Astrocyte (in vitro differentiated cells and primary cell): ENCODE data around the gene PTPRD. TPM values are rescaled to one million over a fixed set of nuclear protein-coding genes. Genes with fewer than 3 reads are reported as not detected.
"Not testable (repeated sequence)": the region's sequence is repeated elsewhere in the genome, so short reads cannot be mapped to it uniquely, and the experiment has no call there.

ENCODE experiments used
- DNase-seq: peaks from one replicate; pipeline ENCODE4 v3.0.0-alpha.2; 2010; ENCODE audit warnings: low read depth
- FAIRE-seq: peaks from 2 replicates; lab custom pipeline; 2011; peaks lifted over from hg19 to GRCh38; lab: Jason Lieb, UNC
- H2AFZ ChIP-seq: 2 replicates; pipeline ENCODE4 v1.6.0; 2012; ENCODE audit warnings: low read depth, low read length, inconsistent platforms
- H3K27ac ChIP-seq: 2 replicates; pipeline ENCODE4 v1.5.1; 2011; ENCODE audit warnings: low read depth, low read length, inconsistent platforms
- H3K27me3 ChIP-seq: 2 replicates; pipeline ENCODE4 v1.6.0; 2011; ENCODE audit warnings: low read length, inconsistent platforms; ENCODE audit not compliant: insufficient read depth
- H3K36me3 ChIP-seq: 2 replicates; pipeline ENCODE4 v1.5.1; 2011; ENCODE audit warnings: low read length, inconsistent platforms; ENCODE audit not compliant: insufficient read depth
- H3K4me1 ChIP-seq: 2 replicates; pipeline ENCODE4 v1.5.1; 2011; ENCODE audit warnings: low read length, inconsistent platforms; ENCODE audit not compliant: insufficient read depth
- H3K4me2 ChIP-seq: 2 replicates; pipeline ENCODE4 v1.6.0; 2012; ENCODE audit warnings: low read length, inconsistent platforms
- H3K4me3 ChIP-seq: 2 replicates; pipeline ENCODE4 v1.5.1; 2011; ENCODE audit warnings: low read depth, mild to moderate bottlenecking, low read length, inconsistent platforms; ENCODE audit not compliant: insufficient read depth
- H3K79me2 ChIP-seq: 2 replicates; pipeline ENCODE4 v1.6.0; 2012; ENCODE audit warnings: mild to moderate bottlenecking, low read length, inconsistent platforms; ENCODE audit not compliant: insufficient read depth
- H3K9ac ChIP-seq: 2 replicates; pipeline ENCODE4 v1.6.0; 2012; ENCODE audit warnings: mild to moderate bottlenecking, low read length, inconsistent platforms
- H3K9me3 ChIP-seq: 2 replicates; pipeline ENCODE4 v1.5.1; 2012; ENCODE audit warnings: low read depth, mild to moderate bottlenecking, low read length, inconsistent platforms; ENCODE audit not compliant: insufficient read depth
- H4K20me1 ChIP-seq: 2 replicates; pipeline ENCODE4 v1.6.0; 2012; ENCODE audit warnings: low read length, inconsistent platforms; ENCODE audit not compliant: insufficient read depth
- H3K27ac Mint-ChIP-seq: one replicate; pipeline ENCODE4 v1.8.0; 2021; ENCODE audit warnings: mild to moderate bottlenecking, mixed read lengths; ENCODE audit not compliant: unreplicated experiment
- H3K27me3 Mint-ChIP-seq: one replicate; pipeline ENCODE4 v1.8.0; 2021; ENCODE audit warnings: low read depth, mixed read lengths; ENCODE audit not compliant: unreplicated experiment
- H3K36me3 Mint-ChIP-seq: one replicate; pipeline ENCODE4 v1.8.0; 2021; ENCODE audit warnings: low read depth, mixed read lengths; ENCODE audit not compliant: unreplicated experiment
- H3K4me1 Mint-ChIP-seq: one replicate; pipeline ENCODE4 v1.8.0; 2021; ENCODE audit warnings: low read depth, mixed read lengths; ENCODE audit not compliant: unreplicated experiment
- H3K4me3 Mint-ChIP-seq: one replicate; pipeline ENCODE4 v1.8.0; 2021; ENCODE audit warnings: mild to moderate bottlenecking, moderate library complexity, mixed read lengths; ENCODE audit not compliant: unreplicated experiment
- H3K9me3 Mint-ChIP-seq: one replicate; pipeline ENCODE4 v1.8.0; 2021; ENCODE audit warnings: mild to moderate bottlenecking, mixed read lengths; ENCODE audit not compliant: unreplicated experiment
- CTCF ChIP-seq: IDR thresholded peaks from 2 replicates; pipeline ENCODE4 v1.5.1; 2011; ENCODE audit warnings: low read depth, mild to moderate bottlenecking, inconsistent platforms, low read length, moderate library complexity; ENCODE audit not compliant: insufficient read depth
- EZH2 ChIP-seq: IDR thresholded peaks from 2 replicates; pipeline ENCODE4 v1.6.1; 2012; ENCODE audit warnings: mild to moderate bottlenecking, low read length, inconsistent platforms; ENCODE audit not compliant: insufficient read depth
- total RNA-seq: library from RNA; stranded (reverse); gene quantifications from 2 replicates; pipeline ENCODE4 v1.2.1, GENCODE V29; 2021

The PTPRD gene
- total RNA-seq, 1 donor from 2014 or later: 88.1 TPM

- Histone ChIP-seq H2AFZ (no peak overlapping the region), H4K20me1 (no peaks in the 10 kb centered on the region), H3K27me3 (no peaks in the 10 kb centered on the region), H3K9ac (no peak overlapping the region), H3K79me2 (no peaks in the 10 kb centered on the region), H3K4me3 (no peak overlapping the region), H3K9me3 (no peaks in the 10 kb centered on the region), H3K4me1 (no peaks in the 10 kb centered on the region), H3K27ac (no peak overlapping the region), H3K4me2 (no peak overlapping the region), H3K36me3 (no peaks in the 10 kb centered on the region)
- peaks cover 2% of the 10 kb centered on the region for H3K9me3 Mint-ChIP-seq
- FAIRE-seq (no peak), DNase-seq (no peak)
- no peak for TF ChIP-seq EZH2
- TF ChIP-seq CTCF: no peak
- no peaks in the 10 kb centered on the region for H3K4me1 Mint-ChIP-seq
- H3K27me3 Mint-ChIP-seq: no peaks in the 10 kb centered on the region
- H3K27ac Mint-ChIP-seq: no peak overlapping the region
- H3K4me3 Mint-ChIP-seq: no peak overlapping the region
- no peaks in the 10 kb centered on the region for H3K36me3 Mint-ChIP-seq
These were observed 100.7 kb downstream of the PTPRD start for GRCh38 chr9:10512144-10512543.

GRCh38 chr9:10488937-10489336 is 123.9 kb downstream of the PTPRD start:
- H3K27ac Mint-ChIP-seq: no peak overlapping the region
- no peaks in the 10 kb centered on the region for H3K4me1 ChIP-seq
- H3K27me3 ChIP-seq: no peaks in the 10 kb centered on the region
- H3K9me3 Mint-ChIP-seq: peaks cover 6% of the 10 kb centered on the region
- no peak overlapping the region for H3K4me2 ChIP-seq
- H3K27ac ChIP-seq: no peak overlapping the region
- H4K20me1 ChIP-seq: no peaks in the 10 kb centered on the region
- no peak overlapping the region for H3K4me3 Mint-ChIP-seq
- no peaks in the 10 kb centered on the region for H3K36me3 Mint-ChIP-seq
- no peaks in the 10 kb centered on the region for H3K79me2 ChIP-seq
- no peak overlapping the region for H3K9ac ChIP-seq
- H3K27me3 Mint-ChIP-seq: no peaks in the 10 kb centered on the region
- no peak overlapping the region for H3K4me3 ChIP-seq
- no peak for FAIRE-seq
- DNase-seq: no peak
- no peaks in the 10 kb centered on the region for H3K4me1 Mint-ChIP-seq
- TF ChIP-seq EZH2: no peak
- no peak for TF ChIP-seq CTCF
- H3K9me3 ChIP-seq: peaks cover 3% of the 10 kb centered on the region
- no peaks in the 10 kb centered on the region for H3K36me3 ChIP-seq
- no peak overlapping the region for H2AFZ ChIP-seq

GRCh38 chr9:10479172-10479571 is 133.6 kb downstream of the PTPRD start:
- Histone ChIP-seq H3K79me2 (no peaks in the 10 kb centered on the region), H4K20me1 (no peaks in the 10 kb centered on the region), H3K4me2 (no peak overlapping the region), H3K27me3 (no peaks in the 10 kb centered on the region), H3K4me3 (no peak overlapping the region), H3K36me3 (no peaks in the 10 kb centered on the region), H2AFZ (no peak overlapping the region), H3K9me3 (no peaks in the 10 kb centered on the region), H3K9ac (no peak overlapping the region), H3K4me1 (no peaks in the 10 kb centered on the region), H3K27ac (no peak overlapping the region)
- peaks cover 8% of the 10 kb centered on the region for H3K9me3 Mint-ChIP-seq
- no peak overlapping the region for H3K27ac Mint-ChIP-seq
- DNase-seq (no peak), FAIRE-seq (no peak)
- no peak overlapping the region for H3K4me3 Mint-ChIP-seq
- H3K4me1 Mint-ChIP-seq: no peaks in the 10 kb centered on the region
- TF ChIP-seq CTCF (peak; percentile 43), EZH2 (no peak)
- H3K36me3 Mint-ChIP-seq: no peaks in the 10 kb centered on the region
- H3K27me3 Mint-ChIP-seq: no peaks in the 10 kb centered on the region

- not testable (repeated sequence) for H3K9ac ChIP-seq, DNase-seq, H3K27me3 ChIP-seq, H3K27ac Mint-ChIP-seq, H3K79me2 ChIP-seq, H3K9me3 Mint-ChIP-seq, H3K9me3 ChIP-seq, FAIRE-seq, H3K4me2 ChIP-seq, H3K27ac ChIP-seq, H3K4me1 ChIP-seq, H3K4me3 ChIP-seq, H3K36me3 Mint-ChIP-seq, H2AFZ ChIP-seq, H4K20me1 ChIP-seq, H3K27me3 Mint-ChIP-seq, H3K4me1 Mint-ChIP-seq, H3K4me3 Mint-ChIP-seq, H3K36me3 ChIP-seq
These were observed 163.6 kb downstream of the PTPRD start for GRCh38 chr9:10449201-10449617.
